Pons (tissue), 1 donor: ENCODE results near the gene IFT57.
"Not testable (repeated sequence)": the region's sequence is repeated elsewhere in the genome, so short reads cannot be mapped to it uniquely, and the experiment has no call there.

Source experiments
- DNase-seq: peaks from one replicate; pipeline ENCODE4 v3.0.0-alpha.2; 2016; ENCODE audit warnings: low spot score

Gene IFT57

GRCh38 chr3:108159865-108160264 lies 62.4 kb downstream of the IFT57 start:
- no peak for DNase-seq

GRCh38 chr3:108159105-108159504 lies 63.1 kb downstream of the IFT57 start:
- DNase-seq, result no peak

DNA sequence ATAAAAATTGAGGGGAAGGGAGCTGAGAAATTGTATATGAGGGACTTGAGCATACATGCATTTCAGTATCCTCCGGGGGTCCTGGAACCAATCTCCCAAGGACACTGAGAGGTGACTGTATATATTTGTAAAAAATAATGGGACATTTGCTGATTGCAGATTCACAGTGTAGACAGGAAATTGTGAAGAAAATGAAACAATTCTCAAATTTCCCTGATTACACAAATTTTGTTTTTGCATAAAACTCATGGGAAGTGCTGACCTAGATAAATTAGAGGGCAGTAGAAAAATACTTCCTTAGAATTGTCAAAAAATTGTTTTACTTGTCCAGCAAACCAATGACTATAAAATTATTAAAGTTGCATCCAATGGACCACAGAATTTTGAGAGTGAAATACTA lies 64.0 kb downstream of the IFT57 start:
- no peak for DNase-seq

- DNase-seq, result no peak
Measured at GRCh38 chr3:108157273-108157672, 65.0 kb downstream of the IFT57 start.

DNA sequence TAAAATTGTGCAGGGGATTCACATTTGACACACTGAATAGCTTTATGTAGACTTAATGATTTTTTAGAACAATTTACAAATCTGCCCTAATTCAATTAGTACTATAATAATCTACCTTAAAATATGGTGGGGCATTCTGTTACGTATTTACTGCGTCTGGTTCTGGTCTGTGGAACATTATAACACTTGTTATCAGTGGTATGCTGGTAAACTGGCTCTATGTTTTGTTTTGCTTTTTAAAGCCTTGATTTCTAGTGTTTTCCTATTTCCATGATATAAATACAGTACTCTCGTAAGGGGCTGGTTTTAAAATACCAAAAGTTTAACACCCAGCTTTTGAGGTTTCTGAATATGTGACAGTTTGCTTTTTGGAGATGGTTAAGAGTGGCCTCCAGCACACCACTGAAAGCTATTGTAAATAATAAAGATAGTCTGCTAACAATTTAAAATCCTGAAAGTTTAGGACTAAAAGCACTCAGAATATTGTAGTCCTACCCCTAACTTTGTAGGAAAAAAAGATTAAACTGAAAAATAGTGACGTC lies 65.8 kb downstream of the IFT57 start:
- no peak for DNase-seq

DNA sequence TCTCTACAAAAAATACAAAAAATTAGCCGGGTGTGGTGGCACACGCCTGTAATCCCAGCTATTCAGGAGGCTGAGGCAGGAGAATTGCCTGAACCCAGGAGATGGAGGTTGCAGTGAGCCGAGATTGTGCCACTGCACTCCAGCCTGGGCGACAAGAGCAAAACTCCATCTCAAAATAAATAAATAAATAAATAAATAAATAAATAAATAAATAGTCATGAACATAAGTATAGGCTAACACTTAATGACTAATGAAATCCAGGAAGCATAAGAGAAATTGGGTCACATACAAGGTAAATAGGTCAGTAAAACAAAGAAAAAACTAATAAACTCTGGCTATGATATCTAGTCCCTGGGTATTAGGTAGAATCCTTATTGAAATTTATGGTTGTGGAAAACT lies 66.6 kb downstream of the IFT57 start:
- not testable (repeated sequence) for DNase-seq

- DNase-seq, result peak; percentile 23
Measured at GRCh38 chr3:108153451-108153981, 68.7 kb downstream of the IFT57 start.

DNA sequence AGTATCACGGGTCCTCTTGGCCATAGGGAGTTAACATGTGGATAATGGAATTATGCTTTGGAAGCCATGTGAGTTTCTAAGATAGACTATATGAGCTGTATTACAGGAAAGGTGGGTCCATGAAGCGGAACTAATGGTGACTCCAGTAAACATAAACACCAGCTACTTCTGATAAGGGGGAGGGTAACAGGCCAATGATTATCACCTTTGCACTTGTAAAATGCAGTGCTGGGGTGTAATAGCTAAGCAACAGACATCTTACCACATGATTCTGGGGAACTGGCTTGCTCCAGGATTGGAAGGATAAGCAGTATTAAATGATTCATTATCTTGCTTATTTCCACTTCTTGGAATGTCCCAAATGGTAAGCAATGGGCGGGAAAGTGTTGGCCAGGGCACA lies 70.0 kb downstream of the IFT57 start:
- DNase-seq, result no peak

GRCh38 chr3:108150200-108150599 lies 72.0 kb downstream of the IFT57 start:
- DNase-seq, result no peak

DNA sequence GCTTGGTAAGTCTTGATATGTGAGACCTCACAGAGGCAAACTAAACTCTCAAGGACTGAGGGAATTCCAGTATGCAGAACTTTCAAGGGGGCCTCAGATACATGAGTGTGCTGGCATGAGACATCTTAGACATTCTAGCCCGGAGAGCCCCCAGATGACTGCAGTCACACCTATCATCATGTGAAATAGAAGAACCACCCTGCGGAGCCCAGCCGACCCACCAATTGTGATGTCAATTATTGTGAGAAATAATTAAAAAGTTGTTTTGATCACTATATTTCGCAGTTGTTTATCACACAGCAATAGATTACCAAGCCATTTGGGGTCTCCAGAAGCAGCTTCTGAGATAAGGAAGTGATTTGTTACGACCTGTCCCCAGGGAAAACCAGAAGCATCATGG lies 76.1 kb downstream of the IFT57 start:
- DNase-seq, result no peak

GRCh38 chr3:108145578-108145977 lies 76.6 kb downstream of the IFT57 start:
- DNase-seq, result no peak

- no peak for DNase-seq
Measured at GRCh38 chr3:108137460-108137814, 84.8 kb downstream of the IFT57 start.

GRCh38 chr3:108136561-108137459 lies 85.4 kb downstream of the IFT57 start:
- no peak for DNase-seq

DNA sequence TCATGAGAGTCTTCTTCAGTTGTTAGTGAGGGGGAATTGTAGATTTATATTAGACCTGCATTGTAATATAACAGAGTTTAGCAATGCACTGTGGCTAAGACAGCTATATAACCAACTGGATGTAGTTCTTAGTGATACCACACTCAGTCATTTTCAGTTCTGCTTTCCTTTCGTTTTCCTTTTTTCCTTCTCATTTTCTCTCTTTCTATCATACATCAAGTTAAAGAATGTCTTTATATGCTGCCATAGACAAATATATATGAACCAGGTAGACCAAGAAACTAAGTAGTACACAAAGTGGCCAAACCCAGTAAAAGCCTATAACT lies 87.7 kb downstream of the IFT57 start:
- no peak for DNase-seq

- no peak for DNase-seq
Measured at GRCh38 chr3:108133858-108134554, 88.2 kb downstream of the IFT57 start.

GRCh38 chr3:108133048-108133369 lies 89.2 kb downstream of the IFT57 start:
- no peak for DNase-seq

DNA sequence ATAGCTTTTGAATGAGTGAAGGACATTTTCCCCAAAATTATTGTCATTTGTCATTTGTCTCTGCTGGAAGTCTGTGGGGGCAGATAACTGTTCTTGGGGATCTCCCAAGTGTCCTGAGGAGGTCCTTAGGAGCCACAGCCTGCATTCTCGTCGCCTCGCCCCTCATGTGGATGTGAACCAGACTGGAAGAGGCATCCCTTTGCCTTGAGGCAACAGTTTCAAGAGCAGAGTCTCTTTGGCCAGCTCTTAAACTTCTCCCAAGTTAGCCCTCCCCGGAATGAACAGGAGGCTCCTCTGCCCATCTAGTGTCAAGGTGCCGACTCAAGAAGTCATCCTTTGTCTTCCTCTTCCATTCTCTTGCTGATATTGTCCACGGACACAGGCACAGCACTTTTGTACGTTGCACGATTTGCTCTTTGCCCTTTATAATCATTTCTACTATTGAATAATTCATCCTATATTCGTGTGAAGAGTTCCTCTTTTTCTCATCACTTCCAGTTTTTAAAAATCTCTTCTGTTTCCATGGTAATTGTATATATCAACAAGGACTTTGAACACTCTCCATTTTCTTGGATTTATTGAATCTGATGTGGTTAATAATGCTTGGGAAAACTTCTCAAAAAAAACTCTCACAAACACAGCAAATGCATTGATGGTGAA lies 90.6 kb downstream of the IFT57 start:
- DNase-seq, result no peak

GRCh38 chr3:108130701-108131474 lies 91.3 kb downstream of the IFT57 start:
- no peak for DNase-seq

GRCh38 chr3:108130236-108130635 lies 92.0 kb downstream of the IFT57 start:
- no peak for DNase-seq

DNA sequence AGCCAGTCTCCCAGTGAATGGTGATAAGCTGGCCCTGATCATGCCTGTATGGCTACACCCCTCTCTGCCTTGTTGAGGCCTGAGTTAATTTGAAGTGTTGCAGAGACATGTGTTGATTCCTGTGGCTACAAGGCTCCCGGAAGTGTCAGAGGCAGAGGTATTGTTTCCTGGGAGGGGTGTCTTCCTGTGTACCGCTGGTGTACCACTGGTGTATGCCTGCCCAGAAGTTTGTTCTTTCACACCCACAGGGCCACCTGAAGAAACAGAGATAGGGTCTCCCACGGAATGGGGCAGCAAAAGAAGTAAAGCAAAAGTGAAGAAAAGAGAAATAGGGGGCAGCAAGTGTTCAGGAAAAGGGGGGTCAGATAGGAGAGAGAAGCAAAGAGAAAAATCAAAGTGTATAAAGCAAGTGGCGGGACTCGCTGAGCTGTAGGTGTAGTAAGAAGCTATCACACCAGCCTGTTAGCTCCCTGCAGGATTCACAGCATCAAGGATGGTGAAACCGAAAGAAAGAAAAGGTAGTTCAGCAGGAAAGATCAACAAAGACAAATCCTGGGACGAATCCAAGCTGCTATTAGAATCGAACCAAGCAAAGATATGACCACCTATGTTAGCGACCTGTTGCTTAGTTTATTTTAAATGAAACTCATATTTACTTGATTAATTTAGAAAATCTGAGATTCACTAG lies 94.8 kb downstream of the IFT57 start:
- no peak for DNase-seq

DNA sequence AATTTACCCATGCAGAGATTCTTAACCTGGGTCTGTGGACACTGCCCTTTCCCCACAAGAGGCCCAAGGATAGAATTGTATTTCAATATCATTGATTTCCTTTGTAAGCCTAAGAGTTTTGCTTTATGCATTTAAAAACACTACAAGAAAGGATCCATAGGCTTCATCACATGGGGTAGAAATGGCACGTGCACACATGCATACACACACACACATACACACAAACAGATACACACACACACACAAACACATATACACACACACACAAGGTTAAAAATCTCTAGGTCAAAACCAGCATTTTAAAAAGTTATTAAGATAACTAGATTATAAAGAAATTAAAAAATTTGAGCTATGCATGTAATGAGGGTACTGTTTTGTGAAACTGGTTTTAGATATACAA lies 95.9 kb downstream of the IFT57 start:
- no peak for DNase-seq
